Osteocyte (in vitro differentiated cells): ENCODE data around the gene STAT6. TPM values are rescaled to one million over a fixed set of nuclear protein-coding genes. Genes with fewer than 3 reads are reported as not detected.

Experiments
- DNase-seq: peaks from one replicate; pipeline ENCODE4 v3.0.0; 2021; ENCODE audit warnings: mixed read lengths; ENCODE audit not compliant: unreplicated experiment; ENCODE audit errors: extremely low spot score
- H3K27ac Mint-ChIP-seq: one replicate; pipeline ENCODE4 v1.8.0; 2021; ENCODE audit warnings: mild to moderate bottlenecking, mixed read lengths; ENCODE audit not compliant: unreplicated experiment
- H3K27me3 Mint-ChIP-seq: one replicate; pipeline ENCODE4 v1.8.0; 2021; ENCODE audit warnings: mixed read lengths; ENCODE audit not compliant: unreplicated experiment
- H3K36me3 Mint-ChIP-seq: one replicate; pipeline ENCODE4 v1.8.0; 2021; ENCODE audit warnings: mixed read lengths; ENCODE audit not compliant: unreplicated experiment
- H3K4me1 Mint-ChIP-seq: one replicate; pipeline ENCODE4 v1.8.0; 2021; ENCODE audit warnings: mixed read lengths; ENCODE audit not compliant: unreplicated experiment
- H3K4me3 Mint-ChIP-seq: one replicate; pipeline ENCODE4 v1.8.0; 2021; ENCODE audit warnings: mild to moderate bottlenecking, moderate library complexity, mixed read lengths; ENCODE audit not compliant: unreplicated experiment
- H3K9me3 Mint-ChIP-seq: one replicate; pipeline ENCODE4 v1.8.0; 2021; ENCODE audit warnings: mixed read lengths; ENCODE audit not compliant: unreplicated experiment
- CTCF ChIP-seq: fragments of 200-600 bp; sonication (generic); IDR thresholded peaks from 2 replicates; pipeline ENCODE4 v1.5.0; 2021; ENCODE audit warnings: antibody characterized with exemption, mild to moderate bottlenecking, moderate library complexity
- total RNA-seq: library from RNA; stranded (reverse); gene quantifications from 2 replicates; pipeline ENCODE4 v1.2.1, GENCODE V29; 2021

Gene STAT6
- total RNA-seq, 1 donor from 2014 or later, result 161 TPM

GRCh38 chr12:57127101-57127725 is 16.1 kb upstream of the STAT6 start:
- DNase-seq, result no peak
- H3K27me3 Mint-ChIP-seq, result no peaks in the 10 kb centered on the region
- peak; percentile 39 for TF ChIP-seq CTCF
- peaks cover 4% of the 10 kb centered on the region for H3K36me3 Mint-ChIP-seq
- no peaks in the 10 kb centered on the region for H3K9me3 Mint-ChIP-seq
- H3K27ac Mint-ChIP-seq, result peak overlapping the region; percentile 82
- H3K4me1 Mint-ChIP-seq, result peaks cover 41% of the 10 kb centered on the region
- H3K4me3 Mint-ChIP-seq, result peak overlapping the region; percentile 89

DNA sequence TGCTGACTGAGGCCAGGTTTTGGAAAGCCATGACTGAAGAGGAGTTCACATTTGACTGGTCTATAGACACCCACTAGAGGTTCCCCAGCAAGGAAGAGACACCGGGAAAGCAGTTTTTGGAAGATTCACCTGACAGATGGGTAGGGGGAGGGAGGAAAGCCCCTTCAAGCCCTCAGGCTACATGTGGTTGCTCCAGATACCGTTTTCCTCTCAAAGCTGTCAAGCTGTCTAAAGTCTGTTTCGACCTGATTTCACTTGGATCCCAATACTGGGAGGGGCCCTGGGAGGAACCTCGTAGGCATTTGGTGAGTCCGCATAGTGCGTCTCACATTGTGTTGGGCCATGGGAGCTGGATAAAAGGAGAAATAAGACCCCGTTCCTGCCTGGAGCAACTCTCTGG is 15.4 kb upstream of the STAT6 start:
- no peak for TF ChIP-seq CTCF
- H3K4me3 Mint-ChIP-seq, result peak overlapping the region; percentile 89
- DNase-seq, result no peak
- H3K27me3 Mint-ChIP-seq, result no peaks in the 10 kb centered on the region
- peaks cover 1% of the 10 kb centered on the region for H3K36me3 Mint-ChIP-seq
- H3K27ac Mint-ChIP-seq, result peak overlapping the region; percentile 82
- no peaks in the 10 kb centered on the region for H3K9me3 Mint-ChIP-seq
- H3K4me1 Mint-ChIP-seq, result peaks cover 34% of the 10 kb centered on the region

DNA sequence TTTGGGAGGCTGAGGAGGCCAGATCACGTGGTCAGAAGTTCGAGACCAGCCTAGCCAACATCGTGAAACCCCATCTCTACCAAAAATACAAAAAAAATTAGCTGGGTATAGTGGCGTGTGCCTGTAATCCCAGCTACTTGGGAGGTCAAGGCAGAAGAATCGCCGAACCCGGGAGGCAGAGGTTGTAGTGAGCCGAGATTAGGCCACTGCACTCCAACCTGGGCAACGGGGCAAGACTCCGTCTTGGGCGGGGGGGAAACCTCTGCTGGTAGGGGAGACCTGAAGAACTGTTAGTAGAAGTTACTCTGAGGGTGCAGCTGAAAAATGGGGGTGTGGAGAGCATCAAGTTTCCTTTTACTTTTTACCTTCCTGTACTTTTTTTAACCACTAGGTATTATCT is 14.9 kb upstream of the STAT6 start:
- Mint-ChIP-seq H3K4me3 (no peak overlapping the region), H3K36me3 (no peaks in the 10 kb centered on the region), H3K27me3 (no peaks in the 10 kb centered on the region)

DNA sequence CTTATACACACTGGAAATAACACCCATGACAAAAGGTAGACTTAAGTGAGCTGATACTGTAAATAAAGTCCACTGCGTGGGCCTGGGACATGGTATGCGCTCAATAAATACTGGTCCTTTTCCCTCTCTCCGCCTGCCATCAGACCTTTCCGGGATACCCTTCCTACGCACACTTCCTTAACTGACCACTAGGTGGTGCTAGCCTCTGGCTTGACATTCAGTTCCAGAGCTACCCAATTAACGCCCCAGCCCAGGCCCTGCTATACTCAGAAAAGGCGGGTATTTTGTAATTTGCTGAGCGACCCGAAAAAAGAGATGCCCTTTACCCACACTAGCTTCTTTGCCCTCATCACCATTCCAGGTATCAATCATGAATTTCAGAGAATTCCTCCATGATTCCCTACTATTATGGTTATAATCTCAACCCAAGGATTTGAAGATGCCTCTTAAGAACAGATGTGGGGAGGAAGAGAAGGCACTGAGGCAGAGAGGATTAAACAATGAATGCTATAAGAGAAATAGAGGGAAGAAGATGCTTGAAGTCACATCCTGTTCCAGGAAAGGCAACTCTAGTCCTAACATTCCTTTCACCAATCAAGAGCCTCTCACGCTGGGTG is 13.2 kb upstream of the STAT6 start:
- Mint-ChIP-seq H3K36me3 (no peaks in the 10 kb centered on the region), H3K27me3 (no peaks in the 10 kb centered on the region)
- DNase-seq, result peak; percentile 92

More for the DNA sequence above, 14.9 kb upstream of the STAT6 start:
- Mint-ChIP-seq H3K9me3 (no peaks in the 10 kb centered on the region), H3K27ac (no peak overlapping the region), H3K4me1 (peaks cover 29% of the 10 kb centered on the region)
- no peak for DNase-seq
- no peak for TF ChIP-seq CTCF

More for the DNA sequence above, 13.2 kb upstream of the STAT6 start:
- Mint-ChIP-seq H3K9me3 (no peaks in the 10 kb centered on the region), H3K27ac (no peak overlapping the region), H3K4me1 (peaks cover 18% of the 10 kb centered on the region), H3K4me3 (no peak overlapping the region)
- peak; percentile 94 for TF ChIP-seq CTCF
